Activated B cell treated with CpG ODN at 0.5 μM for 24 hours (primary cell): ENCODE data around the gene MEF2C. TPM values are rescaled to one million over a fixed set of nuclear protein-coding genes. Genes with fewer than 3 reads are reported as not detected.

ENCODE experiments used
- ATAC-seq: fragments of 200-7000 bp; cut with Tn5 transposase; one replicate; pipeline ENCODE4 v1.10.0; 2021; ENCODE audit warnings: low read depth, mild to moderate bottlenecking, moderate library complexity
- CTCF ChIA-PET: fragments of 350-600 bp; sonication (Branson Sonifier 250); formaldehyde crosslinking; loops from one replicate; lab custom pipeline; 2021; ENCODE audit warnings: antibody characterized with exemption; lab: Charles Lee
- POLR2A ChIA-PET: fragments of 350-600 bp; sonication (Branson Sonifier 250); formaldehyde crosslinking; loops from one replicate; lab custom pipeline; 2021; ENCODE audit warnings: antibody characterized with exemption; lab: Charles Lee
- DNase-seq: peaks from one replicate; pipeline ENCODE4 v3.0.0; 2022
- H3K27ac Mint-ChIP-seq: one replicate; pipeline ENCODE4 v1.8.0; 2020; ENCODE audit warnings: mixed read lengths
- H3K27me3 Mint-ChIP-seq: one replicate; pipeline ENCODE4 v1.8.0; 2021; ENCODE audit warnings: mixed read lengths
- H3K36me3 Mint-ChIP-seq: one replicate; pipeline ENCODE4 v1.8.0; 2021; ENCODE audit warnings: low read depth, mixed read lengths
- H3K4me1 Mint-ChIP-seq: one replicate; pipeline ENCODE4 v1.8.0; 2021; ENCODE audit warnings: mixed read lengths
- H3K4me3 Mint-ChIP-seq: one replicate; pipeline ENCODE4 v1.8.0; 2020; ENCODE audit warnings: mild to moderate bottlenecking, mixed read lengths
- H3K9me3 Mint-ChIP-seq: one replicate; pipeline ENCODE4 v1.8.0; 2020; ENCODE audit warnings: mixed read lengths
- CTCF ChIP-seq: fragments of 200-600 bp; IDR thresholded peaks from one replicate; pipeline ENCODE4 v1.8.0; 2022; ENCODE audit warnings: antibody characterized with exemption, mild to moderate bottlenecking
- intact Hi-C: fragments of 100-400 bp; cut with micrococcal nuclease; formaldehyde crosslinking; loops from one replicate; pipeline ENCODE4 v1.15.1; 2024
- total RNA-seq: library from RNA; stranded (reverse); gene quantifications from 2 replicates; pipeline ENCODE4 v1.2.3, GENCODE V29; 2022

MEF2C gene
- total RNA-seq, 1 donor from 2014 or later, result 359 TPM

GRCh38 chr5:88824892-88825583 lies 57.9 kb downstream of the MEF2C start:
- TF ChIP-seq CTCF, result no peak
- no peaks in the 10 kb centered on the region for H3K9me3 Mint-ChIP-seq
- no peaks in the 10 kb centered on the region for H3K27me3 Mint-ChIP-seq
- H3K4me3 Mint-ChIP-seq, result peak overlapping the region; percentile 72
- peak overlapping the region; percentile 91 for H3K27ac Mint-ChIP-seq
- ChIA-PET CTCF (interaction anchor here (1.6 kb wide), 1 partner anchor 96 kb away, joined by 9 read pairs; no protein-coding TSS in a partner anchor), POLR2A (interaction anchor here (0.5 to 17.9 kb wide), 15 partner anchors 8 to 788 kb away, joined by 3 to 229 read pairs (median 3); partner anchors contain the start of gene MEF2C)
- ATAC-seq, result no peak
- peaks cover 93% of the 10 kb centered on the region for H3K4me1 Mint-ChIP-seq
- H3K36me3 Mint-ChIP-seq, result peaks cover 30% of the 10 kb centered on the region
- intact Hi-C loops, result loop anchor here (5.0 kb wide), 1 partner anchor 617 kb away; no protein-coding TSS in a partner anchor
- DNase-seq, result no peak

- H3K36me3 Mint-ChIP-seq, result peaks cover 32% of the 10 kb centered on the region
- ChIA-PET POLR2A (interaction anchor here (0.6 to 17.9 kb wide), 10 partner anchors 8 to 490 kb away, joined by 3 to 229 read pairs (median 6); partner anchors contain the start of gene MEF2C), CTCF (interaction anchor here (1.0 to 1.6 kb wide), 2 partner anchors 61 to 95 kb away, joined by 4 to 9 read pairs; no protein-coding TSS in a partner anchor)
- intact Hi-C loops, result no loop called here
- H3K4me1 Mint-ChIP-seq, result peaks cover 91% of the 10 kb centered on the region
- peak overlapping the region; percentile 72 for H3K4me3 Mint-ChIP-seq
- H3K9me3 Mint-ChIP-seq, result no peaks in the 10 kb centered on the region
- no peak for ATAC-seq
- H3K27me3 Mint-ChIP-seq, result no peaks in the 10 kb centered on the region
- DNase-seq, result no peak
- peak overlapping the region; percentile 91 for H3K27ac Mint-ChIP-seq
- no peak for TF ChIP-seq CTCF
Measured at GRCh38 chr5:88824141-88824540, 58.8 kb downstream of the MEF2C start.

GRCh38 chr5:88823201-88823600 lies 59.8 kb downstream of the MEF2C start:
- ChIA-PET CTCF (no interaction called here), POLR2A (interaction anchor here (1.3 to 17.9 kb wide), 4 partner anchors 22 to 91 kb away, joined by 3 to 229 read pairs (median 106); partner anchors contain the start of gene MEF2C)
- no peak for ATAC-seq
- H3K27ac Mint-ChIP-seq, result peak overlapping the region; percentile 91
- H3K36me3 Mint-ChIP-seq, result peaks cover 37% of the 10 kb centered on the region
- intact Hi-C loops, result no loop called here
- peak overlapping the region; percentile 87 for H3K4me3 Mint-ChIP-seq
- no peak for DNase-seq
- H3K9me3 Mint-ChIP-seq, result no peaks in the 10 kb centered on the region
- no peak for TF ChIP-seq CTCF
- no peaks in the 10 kb centered on the region for H3K27me3 Mint-ChIP-seq
- peaks cover 91% of the 10 kb centered on the region for H3K4me1 Mint-ChIP-seq

- no peaks in the 10 kb centered on the region for H3K27me3 Mint-ChIP-seq
- no peaks in the 10 kb centered on the region for H3K9me3 Mint-ChIP-seq
- ChIA-PET POLR2A (interaction anchor here (12.0 to 17.9 kb wide), 2 partner anchors 62 to 89 kb away, joined by 200 to 229 read pairs; partner anchors contain the start of gene MEF2C), CTCF (interaction anchor here (1.0 to 3.9 kb wide), 3 partner anchors 15 to 908 kb away, joined by 4 to 24 read pairs (median 10); no protein-coding TSS in a partner anchor)
- intact Hi-C loops, result no loop called here
- no peak for DNase-seq
- TF ChIP-seq CTCF, result no peak
- peaks cover 88% of the 10 kb centered on the region for H3K4me1 Mint-ChIP-seq
- peak overlapping the region; percentile 77 for H3K4me3 Mint-ChIP-seq
- peak overlapping the region; percentile 91 for H3K27ac Mint-ChIP-seq
- ATAC-seq, result no peak
- peaks cover 44% of the 10 kb centered on the region for H3K36me3 Mint-ChIP-seq
Measured at GRCh38 chr5:88821161-88821560, 61.8 kb downstream of the MEF2C start.

GRCh38 chr5:88820581-88820980 lies 62.4 kb downstream of the MEF2C start:
- ATAC-seq, result no peak
- TF ChIP-seq CTCF, result no peak
- no peaks in the 10 kb centered on the region for H3K9me3 Mint-ChIP-seq

More at GRCh38 chr5:88820581-88820980, 62.4 kb downstream of the MEF2C start:
- intact Hi-C loops, result no loop called here
- Mint-ChIP-seq H3K27me3 (no peaks in the 10 kb centered on the region), H3K4me3 (peak overlapping the region; percentile 46), H3K36me3 (peaks cover 50% of the 10 kb centered on the region), H3K27ac (peak overlapping the region; percentile 91), H3K4me1 (peaks cover 88% of the 10 kb centered on the region)
- DNase-seq, result no peak
- ChIA-PET POLR2A (interaction anchor here (0.7 to 17.9 kb wide), 8 partner anchors 8 to 88 kb away, joined by 3 to 229 read pairs (median 3); partner anchors contain the start of gene MEF2C), CTCF (interaction anchor here (1.0 to 3.9 kb wide), 6 partner anchors 12 to 909 kb away, joined by 4 to 24 read pairs (median 6); no protein-coding TSS in a partner anchor)
